SK-N-MC (cell line): Measurements from ENCODE around the gene DTL.

Source experiments
- EZH2 ChIP-seq: fragments of 200-600 bp; sonication (generic); IDR thresholded peaks from one replicate; pipeline ENCODE4 v1.6.1; 2017; ENCODE audit warnings: antibody characterized with exemption
- POLR2AphosphoS5 ChIP-seq: IDR thresholded peaks from 2 replicates; pipeline ENCODE4 v1.6.1; 2012; ENCODE audit warnings: mild to moderate bottlenecking, low read depth, low read length, borderline replicate concordance

DNA sequence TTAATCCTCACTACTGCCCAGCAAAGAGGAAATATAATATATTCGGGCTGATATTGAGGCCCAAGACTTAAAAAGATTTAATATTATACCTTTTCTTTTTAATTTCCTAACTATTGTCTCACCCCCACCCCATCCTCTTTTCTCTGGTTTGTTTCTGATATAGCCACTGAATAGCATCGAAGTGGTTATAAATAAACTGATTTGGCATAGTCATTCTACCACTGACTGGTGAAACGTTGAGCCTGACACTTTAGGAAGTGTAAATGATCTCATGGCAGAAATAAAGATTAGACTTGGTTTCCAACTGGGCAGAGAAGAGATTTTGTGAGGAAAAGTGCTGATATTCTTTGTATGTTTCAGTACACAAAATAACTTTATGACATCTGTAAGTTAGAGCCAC is 39.3 kb downstream of the DTL start:
- TF ChIP-seq POLR2AphosphoS5, result no peak
- TF ChIP-seq EZH2, result no peak
